ENCODE measurements around the gene FAM168B. TPM values are rescaled to one million over a fixed set of nuclear protein-coding genes. Genes with fewer than 3 reads are reported as not detected.

Gene FAM168B
- total and polyA plus RNA-seq, 10 of the 15 experiments (the other 5 are each of a cell fraction or from before 2014, with no cell fraction given) = 3.5 to 77.3 (median 45.9) TPM

GRCh38 chr2:131125195-131125757, 32.0 kb upstream of the FAM168B start:
- POLR2A ChIA-PET = no interaction called here
- in situ Hi-C loops (cut with MboI) = no loop called here
- CTCF ChIA-PET = no interaction called here
- no TSS peak for BruUV-seq (replicated peaks)
- Histone ChIP-seq H3K4me1 (ENCODE audit: control insufficient read depth, insufficient read depth, low read length) (no peaks in the 10 kb centered on the region), H3K4me3 (no peak overlapping the region), H3K27ac (ENCODE audit: control insufficient read depth, insufficient read depth) (no peak overlapping the region), H3K9me3 (replicated peaks; ENCODE audit: control insufficient read depth, insufficient read depth, low read length) (no peaks in the 10 kb centered on the region), H3K27me3 (replicated peaks in 1 of 2; ENCODE audit: control insufficient read depth in 2 of 2, insufficient read depth in 2 of 2, low read length in 1 of 2) (no peaks in the 10 kb centered on the region), H3K9ac (ENCODE audit: control insufficient read depth, insufficient read depth, low read length) (no peak overlapping the region), H3K36me3 (ENCODE audit: control insufficient read depth in 2 of 2, insufficient read depth in 2 of 2, low read length in 1 of 2) (peaks cover 21 to 28% of the 10 kb centered on the region in 2 experiments), H3K4me2 (ENCODE audit: control insufficient read depth, insufficient read depth) (no peak overlapping the region), H3K79me2 (ENCODE audit: control insufficient read depth, insufficient read depth, low read length) (peaks cover 2% of the 10 kb centered on the region), H4K20me1 (ENCODE audit: control insufficient read depth, insufficient read depth) (no peaks in the 10 kb centered on the region), H2AFZ (ENCODE audit: control insufficient read depth, low read depth, low read length) (no peak overlapping the region)
- ATAC-seq (no peak), DNase-seq (ENCODE audit: low read depth, low spot score) (no peak), FAIRE-seq (no peak)
- RAD21 ChIA-PET (ENCODE audit: unreplicated experiment) = no interaction called here
- intact Hi-C loops (cut with micrococcal nuclease; ENCODE audit: unreplicated experiment) = no loop called here
- SMC1A ChIA-PET (ENCODE audit: uncharacterized antibody, unreplicated experiment) = no interaction called here
- 98% methylated on average over 7 of the region's 7 CpGs for WGBS (ENCODE audit: insufficient coverage, insufficient replicate concordance, low lambda C conversion rate, missing lambda C conversion rate)
- TF ChIP-seq, protein P1, sequence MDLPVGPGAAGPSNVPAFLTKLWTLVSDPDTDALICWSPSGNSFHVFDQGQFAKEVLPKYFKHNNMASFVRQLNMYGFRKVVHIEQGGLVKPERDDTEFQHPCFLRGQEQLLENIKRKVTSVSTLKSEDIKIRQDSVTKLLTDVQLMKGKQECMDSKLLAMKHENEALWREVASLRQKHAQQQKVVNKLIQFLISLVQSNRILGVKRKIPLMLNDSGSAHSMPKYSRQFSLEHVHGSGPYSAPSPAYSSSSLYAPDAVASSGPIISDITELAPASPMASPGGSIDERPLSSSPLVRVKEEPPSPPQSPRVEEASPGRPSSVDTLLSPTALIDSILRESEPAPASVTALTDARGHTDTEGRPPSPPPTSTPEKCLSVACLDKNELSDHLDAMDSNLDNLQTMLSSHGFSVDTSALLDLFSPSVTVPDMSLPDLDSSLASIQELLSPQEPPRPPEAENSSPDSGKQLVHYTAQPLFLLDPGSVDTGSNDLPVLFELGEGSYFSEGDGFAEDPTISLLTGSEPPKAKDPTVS (IDR thresholded peaks at IDR 0.05; ENCODE audit: low read depth, low read length) = no peak
- TF ChIP-seq RB1 (IDR thresholded peaks at IDR 0.05; ENCODE audit: borderline replicate concordance) (no peak), CHD4 (IDR thresholded peaks at IDR 0.05) (no peak), SIX5 (IDR thresholded peaks at IDR 0.05; ENCODE audit: low read depth, low read length, severe bottlenecking) (no peak), SMC3 (IDR thresholded peaks at IDR 0.05; ENCODE audit: borderline replicate concordance, low read length) (no peak), MEF2B (IDR thresholded peaks at IDR 0.05; ENCODE audit: partially characterized antibody, poor library complexity, severe bottlenecking) (no peak), HCFC1 (IDR thresholded peaks at IDR 0.05; ENCODE audit: low read length) (no peak), ZBTB40 (IDR thresholded peaks at IDR 0.05; ENCODE audit: borderline replicate concordance) (no peak), RELA (IDR thresholded peaks at IDR 0.05; ENCODE audit: borderline replicate concordance, partially characterized antibody) (no peak), ZNF217 (IDR thresholded peaks at IDR 0.05) (no peak), HDAC2 (IDR thresholded peaks at IDR 0.05) (no peak), YY1 (IDR thresholded peaks at IDR 0.05; ENCODE audit: low read depth, low read length) (no peak), ETV6 (conservative IDR thresholded peaks at IDR 0.05 in 1 of 2, IDR thresholded peaks at IDR 0.05 in 1 of 2; ENCODE audit: borderline replicate concordance in 1 of 2, low read depth in 1 of 2) (no peak)
- TF ChIP-seq, protein P2, sequence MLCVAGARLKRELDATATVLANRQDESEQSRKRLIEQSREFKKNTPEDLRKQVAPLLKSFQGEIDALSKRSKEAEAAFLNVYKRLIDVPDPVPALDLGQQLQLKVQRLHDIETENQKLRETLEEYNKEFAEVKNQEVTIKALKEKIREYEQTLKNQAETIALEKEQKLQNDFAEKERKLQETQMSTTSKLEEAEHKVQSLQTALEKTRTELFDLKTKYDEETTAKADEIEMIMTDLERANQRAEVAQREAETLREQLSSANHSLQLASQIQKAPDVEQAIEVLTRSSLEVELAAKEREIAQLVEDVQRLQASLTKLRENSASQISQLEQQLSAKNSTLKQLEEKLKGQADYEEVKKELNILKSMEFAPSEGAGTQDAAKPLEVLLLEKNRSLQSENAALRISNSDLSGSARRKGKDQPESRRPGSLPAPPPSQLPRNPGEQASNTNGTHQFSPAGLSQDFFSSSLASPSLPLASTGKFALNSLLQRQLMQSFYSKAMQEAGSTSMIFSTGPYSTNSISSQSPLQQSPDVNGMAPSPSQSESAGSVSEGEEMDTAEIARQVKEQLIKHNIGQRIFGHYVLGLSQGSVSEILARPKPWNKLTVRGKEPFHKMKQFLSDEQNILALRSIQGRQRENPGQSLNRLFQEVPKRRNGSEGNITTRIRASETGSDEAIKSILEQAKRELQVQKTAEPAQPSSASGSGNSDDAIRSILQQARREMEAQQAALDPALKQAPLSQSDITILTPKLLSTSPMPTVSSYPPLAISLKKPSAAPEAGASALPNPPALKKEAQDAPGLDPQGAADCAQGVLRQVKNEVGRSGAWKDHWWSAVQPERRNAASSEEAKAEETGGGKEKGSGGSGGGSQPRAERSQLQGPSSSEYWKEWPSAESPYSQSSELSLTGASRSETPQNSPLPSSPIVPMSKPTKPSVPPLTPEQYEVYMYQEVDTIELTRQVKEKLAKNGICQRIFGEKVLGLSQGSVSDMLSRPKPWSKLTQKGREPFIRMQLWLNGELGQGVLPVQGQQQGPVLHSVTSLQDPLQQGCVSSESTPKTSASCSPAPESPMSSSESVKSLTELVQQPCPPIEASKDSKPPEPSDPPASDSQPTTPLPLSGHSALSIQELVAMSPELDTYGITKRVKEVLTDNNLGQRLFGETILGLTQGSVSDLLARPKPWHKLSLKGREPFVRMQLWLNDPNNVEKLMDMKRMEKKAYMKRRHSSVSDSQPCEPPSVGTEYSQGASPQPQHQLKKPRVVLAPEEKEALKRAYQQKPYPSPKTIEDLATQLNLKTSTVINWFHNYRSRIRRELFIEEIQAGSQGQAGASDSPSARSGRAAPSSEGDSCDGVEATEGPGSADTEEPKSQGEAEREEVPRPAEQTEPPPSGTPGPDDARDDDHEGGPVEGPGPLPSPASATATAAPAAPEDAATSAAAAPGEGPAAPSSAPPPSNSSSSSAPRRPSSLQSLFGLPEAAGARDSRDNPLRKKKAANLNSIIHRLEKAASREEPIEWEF (IDR thresholded peaks at IDR 0.05; ENCODE audit: insufficient replicate concordance, low read depth, low read length) = no peak
